SK-N-SH (cell line): Measurements from ENCODE around the gene TDRD10. TPM values are rescaled to one million over a fixed set of nuclear protein-coding genes. Genes with fewer than 3 reads are reported as not detected.
"Not testable (repeated sequence)": the region's sequence is repeated elsewhere in the genome, so short reads cannot be mapped to it uniquely, and the experiment has no call there.

Source experiments
- CTCF ChIA-PET: fragments of 300-600, 350-600 bp; formaldehyde crosslinking; extraction: SDS; loops from one replicate; lab custom pipeline; 2021; lab: Yijun Ruan, JAX
- POLR2A ChIA-PET: fragments of 350-600 bp; sonication (Branson Sonifier 250); formaldehyde crosslinking; extraction: SDS; loops from one replicate; lab custom pipeline; 2020; ENCODE audit warnings: antibody characterized with exemption, inconsistent platforms; lab: Yijun Ruan, JAX
- DNase-seq: peaks from one replicate; pipeline ENCODE4 v3.0.0; 2012
- H2AFZ ChIP-seq: fragments of 200-600 bp; sonication (generic); 2 replicates; pipeline ENCODE4 v1.8.1; 2016; ENCODE audit warnings: antibody characterized with exemption, mild to moderate bottlenecking, low read depth
- H3F3A ChIP-seq: fragments of 200-600 bp; sonication (generic); replicated peaks from 2 replicates; pipeline ENCODE3; 2016; ENCODE audit warnings: antibody characterized with exemption, mild to moderate bottlenecking; ENCODE audit not compliant: insufficient read depth
- H3K27ac ChIP-seq, 2 experiments: fragments of 200-500 bp in 1 of 2; fragments of 200-600 bp in 1 of 2; sonication (Bioruptor generic) in 1 of 2; sonication (generic), shearing (Covaris generic) in 1 of 2; 2 replicates each; pipeline versions ENCODE4 v1.5.1 to v1.6.1; 2014 to 2016; ENCODE audit warnings: low read depth in 2 of 2, inconsistent platforms in 1 of 2, low read length in 1 of 2, mild to moderate bottlenecking in 1 of 2, mixed read lengths in 1 of 2
- H3K27me3 ChIP-seq: fragments of 200-600 bp; sonication (generic), shearing (Covaris generic); 2 replicates; pipeline ENCODE4 v1.6.1; 2016; ENCODE audit warnings: mixed run types; ENCODE audit not compliant: insufficient read depth
- H3K36me3 ChIP-seq, 2 experiments: fragments of 200-500 bp in 1 of 2; fragments of 200-600 bp in 1 of 2; sonication (Bioruptor generic) in 1 of 2; sonication (generic) in 1 of 2; replicated peaks in 1 of 2; 2 replicates each; pipeline versions ENCODE3 to v1.5.1; 2014 to 2016; ENCODE audit warnings: low read length in 1 of 2, mild to moderate bottlenecking in 1 of 2; ENCODE audit not compliant: insufficient read depth in 2 of 2, control insufficient read depth in 1 of 2
- H3K4me1 ChIP-seq, 2 experiments: fragments of 200-500 bp in 1 of 2; fragments of 200-600 bp in 1 of 2; sonication (Bioruptor generic) in 1 of 2; sonication (generic), shearing (Covaris generic) in 1 of 2; 2 replicates each; pipeline versions ENCODE4 v1.5.1 to v1.6.1; 2014 to 2016; ENCODE audit warnings: low read depth in 1 of 2, low read length in 1 of 2, mixed run types in 1 of 2; ENCODE audit not compliant: insufficient read depth in 2 of 2, control insufficient read depth in 1 of 2
- H3K4me2 ChIP-seq: fragments of 200-600 bp; sonication (generic), shearing (Covaris generic); 2 replicates; pipeline ENCODE4 v1.6.1; 2017; ENCODE audit warnings: mixed run types
- H3K4me3 ChIP-seq, 2 experiments: fragments of 200-500 bp in 1 of 2; fragments of 200-600 bp in 1 of 2; sonication (Bioruptor generic) in 1 of 2; sonication (generic), shearing (Covaris generic) in 1 of 2; 2 replicates each; pipeline versions ENCODE4 v1.5.1 to v1.8.1; 2014 to 2016; ENCODE audit warnings: low read depth in 2 of 2, inconsistent platforms in 1 of 2, low read length in 1 of 2, mild to moderate bottlenecking in 1 of 2, mixed read lengths in 1 of 2, moderate library complexity in 1 of 2
- H3K79me2 ChIP-seq: fragments of 200-600 bp; sonication (generic); 2 replicates; pipeline ENCODE4 v1.8.1; 2017; ENCODE audit warnings: mild to moderate bottlenecking; ENCODE audit not compliant: insufficient read depth
- H3K9ac ChIP-seq: fragments of 200-600 bp; sonication (generic); 2 replicates; pipeline ENCODE4 v1.6.1; 2017; ENCODE audit warnings: mixed run types
- H3K9me2 ChIP-seq: fragments of 200-600 bp; sonication (generic); 2 replicates; pipeline ENCODE4 v1.6.1; 2017; ENCODE audit warnings: mixed run types
- H3K9me3 ChIP-seq: fragments of 200-600 bp; sonication (generic); 2 replicates; pipeline ENCODE4 v1.6.1; 2017; ENCODE audit warnings: mixed run types, mild to moderate bottlenecking, moderate library complexity
- H4K20me1 ChIP-seq: fragments of 200-600 bp; sonication (generic); 2 replicates; pipeline ENCODE4 v1.6.1; 2017; ENCODE audit warnings: mild to moderate bottlenecking, mixed run types; ENCODE audit not compliant: insufficient read depth
- CTCF ChIP-seq: fragments of 200-600 bp; sonication (generic); IDR thresholded peaks from 2 replicates; pipeline ENCODE4 v1.6.1; 2017; ENCODE audit warnings: antibody characterized with exemption, mild to moderate bottlenecking, moderate library complexity
- EP300 ChIP-seq, 2 experiments: IDR thresholded peaks; 2 replicates each; pipeline versions ENCODE4 v1.4.0 to v1.6.1; 2012; ENCODE audit warnings: borderline replicate concordance in 1 of 2, low read depth in 1 of 2, low read length in 1 of 2
- FOXJ3 ChIP-seq: sonication (generic); formaldehyde crosslinking; IDR thresholded peaks from 2 replicates; pipeline ENCODE4 v1.5.1; 2020; ENCODE audit warnings: mild to moderate bottlenecking, missing genetic modification reagents
- IRF3 ChIP-seq: fragments of 150-350 bp; IDR thresholded peaks from 2 replicates; pipeline ENCODE4 v1.6.1; 2016; ENCODE audit warnings: mild to moderate bottlenecking, low read depth, low read length
- MEF2A ChIP-seq: IDR thresholded peaks from 2 replicates; pipeline ENCODE4 v1.4.0; 2012; ENCODE audit warnings: low read depth, borderline replicate concordance
- MXI1 ChIP-seq: IDR thresholded peaks from 2 replicates; pipeline ENCODE4 v1.6.1; 2012; ENCODE audit warnings: mild to moderate bottlenecking, low read depth, low read length, improper control_type of control experiment
- NFIC ChIP-seq: IDR thresholded peaks from 2 replicates; pipeline ENCODE4 v1.4.0; 2012; ENCODE audit warnings: borderline replicate concordance
- RCOR1 ChIP-seq: fragments of 150-350 bp; IDR thresholded peaks from 2 replicates; pipeline ENCODE4 v1.6.1; 2017; ENCODE audit warnings: antibody characterized with exemption, low read length
- REST ChIP-seq: IDR thresholded peaks from 2 replicates; pipeline ENCODE4 v1.6.1; 2012; ENCODE audit warnings: mild to moderate bottlenecking, low read depth, low read length, moderate library complexity
- RXRA ChIP-seq: IDR thresholded peaks from 2 replicates; pipeline ENCODE4 v1.4.0; 2012; ENCODE audit warnings: low read depth, mild to moderate bottlenecking, borderline replicate concordance
- WGBS: methylation state at CpG from one replicate; pipeline ENCODE4 v1.1.6; 2017; ENCODE audit warnings: low lambda C conversion rate; 5-methylcytosine and 5-hydroxymethylcytosine counted together
- polyA plus RNA-seq, 3 experiments: library from polyadenylated mRNA; depleted of rRNA; stranded (reverse); fragments of >200 nt; gene quantifications; 2 replicates each; pipeline ENCODE4 v1.2.3, GENCODE V29; 2012

Gene TDRD10
- polyA plus RNA-seq, 1 of the 3 experiments (the other 2 are of a cell fraction): not detected

GRCh38 chr1:154529308-154529707, 27.3 kb downstream of the TDRD10 start:
- ChIA-PET POLR2A (no interaction called here), CTCF (interaction anchor here (0.8 to 1.6 kb wide), 3 partner anchors 17 to 140 kb away, joined by 3 to 4 read pairs (median 4); no protein-coding TSS in a partner anchor)
- Histone ChIP-seq H3K4me2 (no peak overlapping the region), H3K9me2 (no peaks in the 10 kb centered on the region), H3K27ac (no peak overlapping the region), H3K36me3 (no peaks in the 10 kb centered on the region), H2AFZ (no peak overlapping the region), H3F3A (no peaks in the 10 kb centered on the region), H3K4me3 (no peak overlapping the region), H3K4me1 (no peaks in the 10 kb centered on the region), H3K27me3 (no peaks in the 10 kb centered on the region), H3K9ac (no peak overlapping the region), H3K79me2 (no peaks in the 10 kb centered on the region), H4K20me1 (no peaks in the 10 kb centered on the region), H3K9me3 (no peaks in the 10 kb centered on the region)
- WGBS: 59% methylated on average over 6 of the region's 6 CpGs
- DNase-seq: no peak
- no peak for TF ChIP-seq MEF2A
- no peak for TF ChIP-seq NFIC
- no peak for TF ChIP-seq MXI1
- no peak for TF ChIP-seq FOXJ3 (CRISPR knock-in tag)
- no peak for TF ChIP-seq EP300 (IDR thresholded peaks at IDR 0.05; ENCODE audit: borderline replicate concordance in 1 of 2, low read depth in 1 of 2, low read length in 1 of 2)
- TF ChIP-seq RXRA: no peak
- TF ChIP-seq REST: no peak
- no peak for TF ChIP-seq IRF3
- TF ChIP-seq RCOR1: no peak
- TF ChIP-seq CTCF: no peak

- H2AFZ ChIP-seq, DNase-seq, H3K27ac ChIP-seq, H4K20me1 ChIP-seq, H3K4me3 ChIP-seq, H3K9me2 ChIP-seq, H3K9me3 ChIP-seq, H3K4me1 ChIP-seq, H3K79me2 ChIP-seq, H3K27me3 ChIP-seq, H3K9ac ChIP-seq, H3K4me2 ChIP-seq, H3K36me3 ChIP-seq, H3F3A ChIP-seq, POLR2A ChIA-PET: not testable (repeated sequence)
- CTCF ChIA-PET: interaction anchor here (0.8 to 1.0 kb wide), 3 partner anchors 15 to 184 kb away, joined by 4 read pairs; no protein-coding TSS in a partner anchor
- 20% methylated on average over 1 of the region's 13 CpGs for WGBS
Measured at GRCh38 chr1:154531950-154532349, 29.9 kb downstream of the TDRD10 start.
